Rectal smooth muscle tissue (tissue), 1 donor: Measurements from ENCODE around the gene KIR2DL3.
"Not testable (repeated sequence)": the region's sequence is repeated elsewhere in the genome, so short reads cannot be mapped to it uniquely, and the experiment has no call there.

Experiments used
- H3K27ac ChIP-seq: one replicate; pipeline ENCODE4 v1.7.0; 2013; ENCODE audit warnings: low read depth, low read length, inconsistent platforms
- H3K27me3 ChIP-seq: one replicate; pipeline ENCODE4 v1.7.0; 2013; ENCODE audit warnings: low read length; ENCODE audit not compliant: control insufficient read depth, insufficient read depth
- H3K36me3 ChIP-seq: one replicate; pipeline ENCODE4 v1.7.0; 2013; ENCODE audit warnings: low read length; ENCODE audit not compliant: control insufficient read depth, insufficient read depth
- H3K4me1 ChIP-seq: one replicate; pipeline ENCODE4 v1.7.0; 2013; ENCODE audit warnings: low read length; ENCODE audit not compliant: control insufficient read depth, insufficient read depth
- H3K4me3 ChIP-seq: one replicate; pipeline ENCODE4 v1.7.0; 2013; ENCODE audit warnings: low read length
- H3K9ac ChIP-seq: one replicate; pipeline ENCODE4 v1.7.0; 2013; ENCODE audit warnings: low read length

Gene KIR2DL3

GRCh38 chr19:54782916-54783315 is 44.6 kb downstream of the KIR2DL3 start:
- not testable (repeated sequence) for H3K4me1 ChIP-seq, H3K36me3 ChIP-seq, H3K27me3 ChIP-seq, H3K9ac ChIP-seq, H3K27ac ChIP-seq, H3K4me3 ChIP-seq

- not testable (repeated sequence) for H3K27ac ChIP-seq, H3K9ac ChIP-seq, H3K4me1 ChIP-seq, H3K4me3 ChIP-seq, H3K36me3 ChIP-seq, H3K27me3 ChIP-seq
These were observed 47.9 kb downstream of the KIR2DL3 start for GRCh38 chr19:54786091-54786723.

- H3K4me1 ChIP-seq, H3K4me3 ChIP-seq, H3K27me3 ChIP-seq, H3K9ac ChIP-seq, H3K27ac ChIP-seq, H3K36me3 ChIP-seq: not testable (repeated sequence)
These were observed 49.8 kb downstream of the KIR2DL3 start for GRCh38 chr19:54788154-54788553.

DNA sequence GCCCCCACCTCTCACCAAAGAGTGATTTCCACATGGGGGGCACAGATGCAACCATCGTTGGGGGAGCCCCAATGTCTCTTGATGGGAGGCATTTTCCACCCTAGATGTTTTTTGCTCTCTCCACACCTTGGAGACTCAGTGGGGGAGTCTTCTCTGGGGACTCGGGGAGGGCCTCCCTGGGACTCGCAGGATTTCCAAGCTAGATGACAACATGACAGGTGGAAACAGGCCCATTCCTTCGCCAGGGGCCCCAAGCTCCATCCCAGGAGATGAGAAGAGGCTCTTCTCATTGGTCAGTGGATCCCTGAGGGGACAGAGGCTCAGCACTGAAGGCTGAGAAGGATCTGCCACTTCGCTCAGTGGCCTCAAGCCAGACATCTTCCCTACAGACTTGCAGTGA is 52.4 kb downstream of the KIR2DL3 start:
- Histone ChIP-seq H3K27me3 (no peaks in the 10 kb centered on the region), H3K4me1 (no peaks in the 10 kb centered on the region), H3K4me3 (no peak overlapping the region), H3K36me3 (no peaks in the 10 kb centered on the region), H3K27ac (no peak overlapping the region), H3K9ac (no peak overlapping the region)

DNA sequence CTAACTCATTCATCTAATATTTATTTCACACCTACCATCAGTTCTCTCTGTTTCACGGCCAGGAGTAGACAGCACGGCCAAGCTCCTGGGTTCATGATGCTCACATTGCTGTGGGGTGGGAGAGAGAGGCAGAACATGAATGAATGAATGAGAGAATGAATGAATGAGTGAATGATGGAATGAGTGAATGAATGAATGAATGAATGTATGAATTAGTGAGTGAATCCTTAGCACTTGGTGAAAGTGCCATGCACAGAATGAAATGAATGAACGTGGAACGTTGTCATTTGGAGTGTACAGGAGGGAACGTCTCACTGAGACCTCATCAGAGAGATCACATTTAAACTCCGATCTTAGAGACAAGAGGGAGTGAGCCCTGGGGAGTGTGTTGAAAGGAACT is 53.2 kb downstream of the KIR2DL3 start:
- no peaks in the 10 kb centered on the region for H3K4me1 ChIP-seq
- H3K9ac ChIP-seq = no peak overlapping the region
- no peak overlapping the region for H3K27ac ChIP-seq
- H3K36me3 ChIP-seq = no peaks in the 10 kb centered on the region
- no peaks in the 10 kb centered on the region for H3K27me3 ChIP-seq
- H3K4me3 ChIP-seq = no peak overlapping the region

- Histone ChIP-seq H3K27me3 (no peaks in the 10 kb centered on the region), H3K36me3 (no peaks in the 10 kb centered on the region), H3K4me3 (peak overlapping the region; percentile 29), H3K27ac (no peak overlapping the region), H3K4me1 (no peaks in the 10 kb centered on the region), H3K9ac (no peak overlapping the region)
These were observed 54.5 kb downstream of the KIR2DL3 start for GRCh38 chr19:54792814-54793213.

- Histone ChIP-seq H3K4me1 (no peaks in the 10 kb centered on the region), H3K9ac (no peak overlapping the region), H3K36me3 (no peaks in the 10 kb centered on the region), H3K27ac (no peak overlapping the region), H3K4me3 (no peak overlapping the region), H3K27me3 (no peaks in the 10 kb centered on the region)
These were observed 57.4 kb downstream of the KIR2DL3 start for GRCh38 chr19:54795758-54796157.
